ENCODE results near the gene VAPA.

Gene VAPA

DNA sequence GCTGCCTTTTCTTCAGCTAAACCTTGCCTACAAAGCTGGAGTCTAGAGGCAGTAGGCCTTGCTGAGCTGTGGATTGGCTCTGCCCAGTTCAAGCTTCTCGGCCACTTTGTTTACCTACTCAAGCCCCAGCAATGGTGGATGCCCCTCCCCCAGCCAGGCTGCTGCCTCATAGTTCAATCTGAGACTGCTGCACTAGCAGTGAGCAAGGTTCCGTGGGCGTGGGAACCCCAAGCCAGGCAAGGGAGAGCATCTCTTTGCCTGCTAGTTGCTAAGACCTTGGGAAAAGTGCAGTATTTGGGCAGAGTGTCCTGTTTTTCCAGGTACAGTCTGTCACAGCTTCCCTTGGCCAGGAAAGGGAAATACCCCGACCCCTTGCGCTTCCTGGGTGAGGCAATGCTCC is 68.9 kb downstream of the VAPA start:
- Histone ChIP-seq H3K23ac (ENCODE audit: low read depth, low read length, poor library complexity) (no peak overlapping the region), H2BK12ac (ENCODE audit: low read length) (no peak overlapping the region), H3K79me1 (ENCODE audit: low read depth, low read length) (no peaks in the 10 kb centered on the region), H2BK15ac (ENCODE audit: low read length) (no peak overlapping the region), H3K4ac (ENCODE audit: low read length) (no peak overlapping the region), H2BK5ac (ENCODE audit: low read length) (no peak overlapping the region), H2AFZ (ENCODE audit: low read length) (no peak overlapping the region), H3K18ac (ENCODE audit: low read length) (no peak overlapping the region), H3K27ac (replicated peaks; ENCODE audit: low read length) (no peak overlapping the region), H3K4me2 (ENCODE audit: insufficient read depth, low read length, poor library complexity, severe bottlenecking) (no peak overlapping the region), H4K8ac (ENCODE audit: low read depth, low read length) (no peak overlapping the region), H4K91ac (ENCODE audit: low read depth, low read length, poor library complexity) (no peak overlapping the region), H2BK120ac (ENCODE audit: low read depth, low read length) (no peak overlapping the region), H3K27me3 (ENCODE audit: control insufficient read depth in 3 of 3, insufficient read depth in 3 of 3, low read depth in 1 of 3, low read length in 3 of 3) (no peaks in the 10 kb centered on the region), H3K4me1 (ENCODE audit: control insufficient read depth in 2 of 2, insufficient read depth in 1 of 2, low read depth in 1 of 2, low read length in 2 of 2) (peaks cover under 1 to 1% of the 10 kb centered on the region in 2 donors), H3K14ac (ENCODE audit: low read length) (no peak overlapping the region), H3K9me3 (replicated peaks in 1 of 2; ENCODE audit: control insufficient read depth in 2 of 2, insufficient read depth in 1 of 2, low read depth in 1 of 2, low read length in 2 of 2) (peaks cover 0 to 4% of the 10 kb centered on the region in 2 donors), H2AK5ac (ENCODE audit: low read depth, low read length) (no peak overlapping the region), H3K4me3 (ENCODE audit: low read length in 2 of 2) (no peak overlapping the region), H3K36me3 (replicated peaks in 1 of 2; ENCODE audit: control insufficient read depth in 2 of 2, insufficient read depth in 2 of 2, low read length in 2 of 2) (no peaks in the 10 kb centered on the region), H3K9ac (ENCODE audit: low read depth, low read length, poor library complexity) (no peak overlapping the region)
- no peak for DNase-seq (ENCODE audit: low spot score)
- WGBS, 2 donors (ENCODE audit: extremely low coverage in 2 of 2, insufficient read length in 2 of 2, insufficient replicate concordance in 1 of 2), result no CpG with 5 or more reads among the region's 5 CpGs

DNA sequence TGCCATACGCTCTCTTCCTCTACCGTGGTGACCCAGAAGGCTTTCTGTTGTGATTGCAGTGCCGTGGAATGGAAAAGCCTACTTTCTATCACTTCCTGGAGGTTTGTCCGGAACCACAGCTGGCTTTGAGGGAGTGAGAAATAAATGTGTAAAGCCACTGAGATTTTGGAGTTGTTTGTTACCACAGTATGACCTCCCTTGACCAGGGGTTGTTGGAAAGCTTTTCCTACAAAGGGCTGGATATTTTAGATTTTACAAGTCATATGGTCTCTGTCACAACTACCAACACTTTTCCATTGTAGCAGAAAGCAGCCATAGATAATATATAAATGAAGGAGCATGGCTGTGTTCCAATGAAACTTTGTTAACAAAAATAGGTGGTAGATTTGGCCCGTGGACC is 70.3 kb downstream of the VAPA start:
- no peak overlapping the region for H2BK12ac ChIP-seq (ENCODE audit: low read length)
- no CpG with 5 or more reads among the region's 5 CpGs for WGBS, 2 donors (ENCODE audit: extremely low coverage in 2 of 2, insufficient read length in 2 of 2, insufficient replicate concordance in 1 of 2)
- peaks cover 12% of the 10 kb centered on the region in 2 donors for H3K4me1 ChIP-seq (ENCODE audit: control insufficient read depth in 2 of 2, insufficient read depth in 1 of 2, low read depth in 1 of 2, low read length in 2 of 2)
- no peaks in the 10 kb centered on the region for H3K36me3 ChIP-seq (replicated peaks in 1 of 2; ENCODE audit: control insufficient read depth in 2 of 2, insufficient read depth in 2 of 2, low read length in 2 of 2)
- DNase-seq (ENCODE audit: low spot score), result no peak
- no peak overlapping the region for H3K9ac ChIP-seq (ENCODE audit: low read depth, low read length, poor library complexity)
- H3K9me3 ChIP-seq (replicated peaks in 1 of 2; ENCODE audit: control insufficient read depth in 2 of 2, insufficient read depth in 1 of 2, low read depth in 1 of 2, low read length in 2 of 2), result peaks cover 0 to 4% of the 10 kb centered on the region in 2 donors
- H3K4ac ChIP-seq (ENCODE audit: low read length), result no peak overlapping the region
- no peak overlapping the region for H3K14ac ChIP-seq (ENCODE audit: low read length)
- no peak overlapping the region for H2AK5ac ChIP-seq (ENCODE audit: low read depth, low read length)
- H3K27ac ChIP-seq (replicated peaks; ENCODE audit: low read length), result no peak overlapping the region
- no peak overlapping the region for H3K23ac ChIP-seq (ENCODE audit: low read depth, low read length, poor library complexity)
- H3K4me3 ChIP-seq (ENCODE audit: low read length in 2 of 2), result no peak overlapping the region
- no peak overlapping the region for H2BK15ac ChIP-seq (ENCODE audit: low read length)
- H4K8ac ChIP-seq (ENCODE audit: low read depth, low read length), result no peak overlapping the region
- no peak overlapping the region for H4K91ac ChIP-seq (ENCODE audit: low read depth, low read length, poor library complexity)
- no peaks in the 10 kb centered on the region for H3K79me1 ChIP-seq (ENCODE audit: low read depth, low read length)
- no peak overlapping the region for H3K4me2 ChIP-seq (ENCODE audit: insufficient read depth, low read length, poor library complexity, severe bottlenecking)
- H2BK120ac ChIP-seq (ENCODE audit: low read depth, low read length), result no peak overlapping the region
- no peak overlapping the region for H3K18ac ChIP-seq (ENCODE audit: low read length)
- no peaks in the 10 kb centered on the region for H3K27me3 ChIP-seq (ENCODE audit: control insufficient read depth in 3 of 3, insufficient read depth in 3 of 3, low read depth in 1 of 3, low read length in 3 of 3)
- no peak overlapping the region for H2BK5ac ChIP-seq (ENCODE audit: low read length)
- no peak overlapping the region for H2AFZ ChIP-seq (ENCODE audit: low read length)

- Histone ChIP-seq H4K8ac (ENCODE audit: low read depth, low read length) (no peak overlapping the region), H2BK120ac (ENCODE audit: low read depth, low read length) (no peak overlapping the region), H2BK15ac (ENCODE audit: low read length) (no peak overlapping the region), H3K14ac (ENCODE audit: low read length) (no peak overlapping the region), H2BK5ac (ENCODE audit: low read length) (no peak overlapping the region), H2AK5ac (ENCODE audit: low read depth, low read length) (no peak overlapping the region), H3K4ac (ENCODE audit: low read length) (no peak overlapping the region), H3K4me1 (ENCODE audit: control insufficient read depth in 2 of 2, insufficient read depth in 1 of 2, low read depth in 1 of 2, low read length in 2 of 2) (peaks cover 12% of the 10 kb centered on the region in 2 donors), H3K9ac (ENCODE audit: low read depth, low read length, poor library complexity) (no peak overlapping the region), H3K18ac (ENCODE audit: low read length) (no peak overlapping the region), H3K27me3 (ENCODE audit: control insufficient read depth in 3 of 3, insufficient read depth in 3 of 3, low read depth in 1 of 3, low read length in 3 of 3) (no peaks in the 10 kb centered on the region), H3K4me3 (ENCODE audit: low read length in 2 of 2) (no peak overlapping the region), H3K36me3 (replicated peaks in 1 of 2; ENCODE audit: control insufficient read depth in 2 of 2, insufficient read depth in 2 of 2, low read length in 2 of 2) (no peaks in the 10 kb centered on the region), H3K4me2 (ENCODE audit: insufficient read depth, low read length, poor library complexity, severe bottlenecking) (no peak overlapping the region), H2AFZ (ENCODE audit: low read length) (no peak overlapping the region), H2BK12ac (ENCODE audit: low read length) (no peak overlapping the region), H3K23ac (ENCODE audit: low read depth, low read length, poor library complexity) (no peak overlapping the region), H4K91ac (ENCODE audit: low read depth, low read length, poor library complexity) (no peak overlapping the region), H3K9me3 (replicated peaks in 1 of 2; ENCODE audit: control insufficient read depth in 2 of 2, insufficient read depth in 1 of 2, low read depth in 1 of 2, low read length in 2 of 2) (peaks cover 0 to 4% of the 10 kb centered on the region in 2 donors), H3K79me1 (ENCODE audit: low read depth, low read length) (no peaks in the 10 kb centered on the region), H3K27ac (replicated peaks; ENCODE audit: low read length) (no peak overlapping the region)
- no CpG with 5 or more reads among the region's 4 CpGs for WGBS, 2 donors (ENCODE audit: extremely low coverage in 2 of 2, insufficient read length in 2 of 2, insufficient replicate concordance in 1 of 2)
- DNase-seq (ENCODE audit: low spot score), result no peak
Observed at GRCh38 chr18:9985641-9986040, 71.8 kb downstream of the VAPA start.

DNA sequence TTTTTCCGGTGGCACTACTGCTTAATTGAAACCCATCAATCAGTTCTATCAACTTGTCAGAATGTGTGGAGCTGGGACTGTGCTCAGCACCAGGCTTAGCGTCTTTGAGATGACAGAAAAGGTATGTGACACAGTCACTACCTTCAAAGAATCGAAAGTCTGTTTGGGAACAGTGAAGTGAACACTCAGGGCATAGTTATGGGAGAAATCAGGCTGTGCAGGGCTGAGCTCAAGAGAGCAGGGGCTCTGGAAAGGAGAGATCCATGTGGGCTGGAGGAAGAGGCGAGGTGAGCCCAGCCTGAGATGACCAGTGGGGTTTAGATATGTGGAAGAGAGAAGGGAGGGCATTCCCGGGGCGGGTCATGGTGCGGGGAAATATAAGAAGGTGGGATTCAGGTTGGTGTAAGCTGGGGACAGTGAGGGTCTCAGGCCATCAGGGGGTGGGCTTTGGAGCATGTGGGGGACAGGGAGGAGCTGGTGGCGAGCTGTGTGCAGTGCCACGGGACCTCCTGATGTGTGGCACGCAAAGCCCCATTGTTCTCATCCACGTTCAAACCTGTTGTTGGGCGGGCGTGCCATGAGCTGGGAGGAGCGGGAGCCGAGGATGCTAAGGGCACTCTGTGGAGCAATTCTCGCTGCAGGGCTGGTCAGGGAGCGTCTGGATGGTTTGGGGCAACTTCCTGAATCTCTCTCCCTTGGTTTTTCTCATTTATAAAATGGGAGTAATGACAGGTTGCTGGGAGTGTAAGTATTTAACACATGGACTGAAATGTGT is 72.5 kb downstream of the VAPA start:
- H4K91ac ChIP-seq (ENCODE audit: low read depth, low read length, poor library complexity), result no peak overlapping the region
- H3K9me3 ChIP-seq (replicated peaks in 1 of 2; ENCODE audit: control insufficient read depth in 2 of 2, insufficient read depth in 1 of 2, low read depth in 1 of 2, low read length in 2 of 2), result peaks cover 0 to 4% of the 10 kb centered on the region in 2 donors
- H3K36me3 ChIP-seq (replicated peaks in 1 of 2; ENCODE audit: control insufficient read depth in 2 of 2, insufficient read depth in 2 of 2, low read length in 2 of 2), result no peaks in the 10 kb centered on the region
- no CpG with 5 or more reads among the region's 17 CpGs for WGBS, 2 donors (ENCODE audit: extremely low coverage in 2 of 2, insufficient read length in 2 of 2, insufficient replicate concordance in 1 of 2)
- H3K18ac ChIP-seq (ENCODE audit: low read length), result no peak overlapping the region
- H3K27me3 ChIP-seq (ENCODE audit: control insufficient read depth in 3 of 3, insufficient read depth in 3 of 3, low read depth in 1 of 3, low read length in 3 of 3), result no peaks in the 10 kb centered on the region
- H3K4ac ChIP-seq (ENCODE audit: low read length), result no peak overlapping the region
- H3K4me1 ChIP-seq (ENCODE audit: control insufficient read depth in 2 of 2, insufficient read depth in 1 of 2, low read depth in 1 of 2, low read length in 2 of 2), result peaks cover 12% of the 10 kb centered on the region in 2 donors
- H4K8ac ChIP-seq (ENCODE audit: low read depth, low read length), result no peak overlapping the region
- no peak overlapping the region for H3K27ac ChIP-seq (replicated peaks; ENCODE audit: low read length)
- no peak for DNase-seq (ENCODE audit: low spot score)
- peak overlapping the region in 1 of 2 donors; percentile 9 for H3K4me3 ChIP-seq (ENCODE audit: low read length in 2 of 2)
- no peak overlapping the region for H2AFZ ChIP-seq (ENCODE audit: low read length)
- no peak overlapping the region for H2BK12ac ChIP-seq (ENCODE audit: low read length)
- no peak overlapping the region for H2BK15ac ChIP-seq (ENCODE audit: low read length)
- peak overlapping the region; percentile 51 for H3K23ac ChIP-seq (ENCODE audit: low read depth, low read length, poor library complexity)
- H3K4me2 ChIP-seq (ENCODE audit: insufficient read depth, low read length, poor library complexity, severe bottlenecking), result no peak overlapping the region
- no peaks in the 10 kb centered on the region for H3K79me1 ChIP-seq (ENCODE audit: low read depth, low read length)
- no peak overlapping the region for H2BK5ac ChIP-seq (ENCODE audit: low read length)
- H3K9ac ChIP-seq (ENCODE audit: low read depth, low read length, poor library complexity), result no peak overlapping the region
- no peak overlapping the region for H2BK120ac ChIP-seq (ENCODE audit: low read depth, low read length)
- H2AK5ac ChIP-seq (ENCODE audit: low read depth, low read length), result peak overlapping the region; percentile 37
- no peak overlapping the region for H3K14ac ChIP-seq (ENCODE audit: low read length)
